C4-2B (cell line): ENCODE results near the gene ECHS1.

Experiments
- H3K27ac ChIP-seq: fragments of 450-650 bp; 2 replicates; pipeline ENCODE4 v1.5.1; 2017
- CTCF ChIP-seq: fragments of 450-650 bp; conservative IDR thresholded peaks from 2 replicates; pipeline ENCODE4 v1.5.1; 2017; ENCODE audit warnings: mild to moderate bottlenecking
- ZFX ChIP-seq: fragments of 450-650 bp; IDR thresholded peaks from 2 replicates; pipeline ENCODE4 v1.6.1; 2017

ECHS1 gene

DNA sequence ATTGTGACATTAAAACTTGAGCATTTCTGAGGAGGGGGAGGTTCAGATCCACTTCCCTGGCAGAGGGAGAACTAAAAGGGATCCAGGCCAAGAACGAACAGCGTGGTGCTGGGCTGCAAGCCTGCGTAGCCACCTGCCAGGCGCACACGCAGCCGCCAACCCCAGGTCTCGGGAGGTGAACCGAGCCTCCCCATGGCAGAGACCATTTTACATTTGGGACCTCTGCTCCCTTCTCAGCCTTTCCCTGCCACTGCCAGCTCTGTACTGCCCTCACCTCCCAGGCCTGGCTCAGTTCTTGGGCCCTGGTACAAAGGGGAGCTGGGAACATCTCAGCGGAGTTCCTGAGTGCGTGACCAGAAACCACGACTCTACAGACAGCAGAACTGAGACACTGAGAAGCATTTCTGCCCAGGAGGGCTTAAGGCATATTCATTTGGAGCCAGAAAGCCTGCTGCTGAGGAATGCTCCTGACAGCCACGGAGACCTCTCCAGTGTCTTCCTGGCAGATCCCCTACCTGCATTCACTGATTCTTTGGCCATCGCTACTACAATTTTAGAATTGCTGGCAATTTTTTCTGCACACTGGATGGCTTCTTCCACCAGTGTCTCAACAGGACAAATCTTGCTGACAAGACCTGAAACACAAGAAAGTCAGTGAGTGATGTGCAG, 7.6 kb downstream of the ECHS1 start:
- TF ChIP-seq ZFX (no peak; the same call in 1 of the 2 replicates), CTCF (no peak)
- peak overlapping the region; percentile 84 for H3K27ac ChIP-seq

GRCh38 chr10:133364645-133365431, 8.3 kb downstream of the ECHS1 start:
- TF ChIP-seq ZFX, result no peak
- TF ChIP-seq CTCF, result no peak
- peak overlapping the region; percentile 84 for H3K27ac ChIP-seq

DNA sequence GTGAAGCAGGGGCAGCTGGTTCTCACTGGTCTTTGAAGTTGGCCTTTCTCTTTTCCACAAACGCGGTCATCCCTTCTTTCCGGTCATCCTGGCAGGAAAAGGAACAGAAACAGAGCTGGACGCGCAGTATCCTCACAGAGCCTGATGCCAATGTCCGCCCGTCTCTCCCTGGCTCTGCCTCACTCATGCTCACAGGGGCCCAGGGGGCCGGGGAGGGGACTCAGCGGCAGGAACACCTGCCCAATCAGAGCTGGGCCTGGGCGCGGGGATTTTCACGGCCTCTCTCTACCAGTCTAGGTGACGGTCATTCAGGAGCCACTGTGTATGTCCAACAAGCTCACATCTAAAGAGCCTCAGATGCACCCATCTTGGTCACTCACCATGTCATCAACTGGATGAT, 10.3 kb downstream of the ECHS1 start:
- no peak for TF ChIP-seq CTCF
- TF ChIP-seq ZFX, result no peak

GRCh38 chr10:133361773-133362441, 11.2 kb downstream of the ECHS1 start:
- TF ChIP-seq ZFX, result no peak
- TF ChIP-seq CTCF, result no peak
- peak overlapping the region; percentile 92 for H3K27ac ChIP-seq

More for the DNA sequence above, 10.3 kb downstream of the ECHS1 start:
- H3K27ac ChIP-seq, result no peak overlapping the region; the same call in 1 of the 2 replicates

DNA sequence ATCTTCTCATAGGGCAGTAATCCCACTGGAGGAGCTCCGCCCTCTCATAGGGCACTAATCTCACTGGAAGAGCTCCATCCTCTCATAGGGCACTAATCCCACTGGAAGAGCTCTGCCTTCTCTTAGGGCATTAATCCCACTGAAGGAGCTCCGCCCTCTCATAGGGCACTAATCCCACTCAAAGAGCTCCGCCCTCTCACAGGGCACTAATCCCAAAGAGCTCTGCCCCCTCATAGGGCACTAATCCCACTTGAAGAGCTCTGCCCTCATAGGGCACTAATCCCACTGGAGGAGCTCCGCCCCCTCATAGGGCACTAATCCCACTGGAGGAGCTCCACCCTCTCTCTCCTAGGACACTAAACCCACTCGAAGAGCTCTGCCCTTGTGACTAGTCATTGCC, 11.9 kb downstream of the ECHS1 start:
- TF ChIP-seq ZFX (no peak), CTCF (no peak)
- peak overlapping the region; percentile 92 for H3K27ac ChIP-seq

- H3K27ac ChIP-seq, result peak overlapping the region; percentile 92
- TF ChIP-seq CTCF (no peak), ZFX (no peak)
Measured at GRCh38 chr10:133359972-133360610, 13.1 kb downstream of the ECHS1 start.
